ENCODE data around the gene CDC14B.

Gene CDC14B

GRCh38 chr9:96491079-96491879 is 128.4 kb downstream of the CDC14B start:
- Histone ChIP-seq H3K36me3 (ENCODE audit: control insufficient read depth, insufficient read depth, low read length) (no peaks in the 10 kb centered on the region; the same call in 1 of the 2 replicates), H3K4me3 (replicated peaks; ENCODE audit: low read depth, low read length) (no peak overlapping the region), H3K27me3 (replicated peaks; ENCODE audit: control insufficient read depth, insufficient read depth, low read length) (no peaks in the 10 kb centered on the region)
- TF ChIP-seq, protein P1, sequence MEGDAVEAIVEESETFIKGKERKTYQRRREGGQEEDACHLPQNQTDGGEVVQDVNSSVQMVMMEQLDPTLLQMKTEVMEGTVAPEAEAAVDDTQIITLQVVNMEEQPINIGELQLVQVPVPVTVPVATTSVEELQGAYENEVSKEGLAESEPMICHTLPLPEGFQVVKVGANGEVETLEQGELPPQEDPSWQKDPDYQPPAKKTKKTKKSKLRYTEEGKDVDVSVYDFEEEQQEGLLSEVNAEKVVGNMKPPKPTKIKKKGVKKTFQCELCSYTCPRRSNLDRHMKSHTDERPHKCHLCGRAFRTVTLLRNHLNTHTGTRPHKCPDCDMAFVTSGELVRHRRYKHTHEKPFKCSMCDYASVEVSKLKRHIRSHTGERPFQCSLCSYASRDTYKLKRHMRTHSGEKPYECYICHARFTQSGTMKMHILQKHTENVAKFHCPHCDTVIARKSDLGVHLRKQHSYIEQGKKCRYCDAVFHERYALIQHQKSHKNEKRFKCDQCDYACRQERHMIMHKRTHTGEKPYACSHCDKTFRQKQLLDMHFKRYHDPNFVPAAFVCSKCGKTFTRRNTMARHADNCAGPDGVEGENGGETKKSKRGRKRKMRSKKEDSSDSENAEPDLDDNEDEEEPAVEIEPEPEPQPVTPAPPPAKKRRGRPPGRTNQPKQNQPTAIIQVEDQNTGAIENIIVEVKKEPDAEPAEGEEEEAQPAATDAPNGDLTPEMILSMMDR (IDR thresholded peaks at IDR 0.05; ENCODE audit: insufficient read depth, low read length, poor library complexity, severe bottlenecking): no peak
- DNase-seq (ENCODE audit: extremely low read depth, insufficient read length): no peak

- H3K27me3 ChIP-seq (replicated peaks; ENCODE audit: control insufficient read depth, insufficient read depth, low read length): no peaks in the 10 kb centered on the region
These were observed 129.0 kb downstream of the CDC14B start for GRCh38 chr9:96490534-96491078.

DNA sequence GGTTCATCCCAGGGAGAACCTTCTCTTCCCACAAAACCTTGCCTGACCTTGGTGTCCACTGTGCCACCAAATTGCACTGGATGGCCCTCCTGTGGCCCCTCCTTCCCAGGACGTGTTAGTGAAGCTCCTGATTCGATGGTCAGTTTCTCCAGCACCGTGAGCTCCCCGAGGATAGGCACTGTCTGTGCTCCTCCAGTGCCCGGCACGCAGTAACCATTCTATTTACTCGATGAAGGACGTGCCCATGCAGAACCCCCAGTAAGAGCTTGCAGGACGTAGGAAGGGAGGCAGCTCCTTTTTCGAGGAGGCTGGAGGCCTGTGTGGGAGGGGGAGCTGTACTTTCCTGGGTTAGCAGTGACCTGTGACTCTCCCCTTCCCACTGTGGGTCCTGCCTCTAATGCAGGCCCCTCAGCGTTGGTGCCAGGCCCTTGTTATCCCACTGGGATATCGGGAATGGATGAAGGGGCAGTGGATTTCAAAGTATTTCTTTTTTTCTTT is 130.1 kb downstream of the CDC14B start:
- Histone ChIP-seq H3K27me3 (replicated peaks; ENCODE audit: control insufficient read depth, insufficient read depth, low read length) (no peaks in the 10 kb centered on the region), H3K4me3 (replicated peaks; ENCODE audit: low read depth, low read length) (no peak overlapping the region), H3K36me3 (ENCODE audit: control insufficient read depth, insufficient read depth, low read length) (no peaks in the 10 kb centered on the region; the same call in 1 of the 2 replicates)
- TF ChIP-seq, protein P1 (IDR thresholded peaks at IDR 0.05; ENCODE audit: insufficient read depth, low read length, poor library complexity, severe bottlenecking): no peak
- no peak for DNase-seq (ENCODE audit: extremely low read depth, insufficient read length)

More at GRCh38 chr9:96490534-96491078, 129.0 kb downstream of the CDC14B start:
- no peaks in the 10 kb centered on the region; the same call in 1 of the 2 replicates for H3K36me3 ChIP-seq (ENCODE audit: control insufficient read depth, insufficient read depth, low read length)
- no peak for DNase-seq (ENCODE audit: extremely low read depth, insufficient read length)
- no peak overlapping the region for H3K4me3 ChIP-seq (replicated peaks; ENCODE audit: low read depth, low read length)
- TF ChIP-seq, protein P1 (IDR thresholded peaks at IDR 0.05; ENCODE audit: insufficient read depth, low read length, poor library complexity, severe bottlenecking): no peak

- TF ChIP-seq, protein P1 (IDR thresholded peaks at IDR 0.05; ENCODE audit: insufficient read depth, low read length, poor library complexity, severe bottlenecking): no peak
- H3K27me3 ChIP-seq (replicated peaks; ENCODE audit: control insufficient read depth, insufficient read depth, low read length): no peaks in the 10 kb centered on the region
- no peaks in the 10 kb centered on the region; the same call in 1 of the 2 replicates for H3K36me3 ChIP-seq (ENCODE audit: control insufficient read depth, insufficient read depth, low read length)
- H3K4me3 ChIP-seq (replicated peaks; ENCODE audit: low read depth, low read length): no peak overlapping the region
- DNase-seq (ENCODE audit: extremely low read depth, insufficient read length): no peak
These were observed 131.7 kb downstream of the CDC14B start for GRCh38 chr9:96487949-96488348.

GRCh38 chr9:96487029-96487396 is 132.6 kb downstream of the CDC14B start:
- Histone ChIP-seq H3K27me3 (replicated peaks; ENCODE audit: control insufficient read depth, insufficient read depth, low read length) (no peaks in the 10 kb centered on the region), H3K4me3 (replicated peaks; ENCODE audit: low read depth, low read length) (no peak overlapping the region), H3K36me3 (ENCODE audit: control insufficient read depth, insufficient read depth, low read length) (no peaks in the 10 kb centered on the region; the same call in 1 of the 2 replicates)
- DNase-seq (ENCODE audit: extremely low read depth, insufficient read length): no peak
- TF ChIP-seq, protein P1 (IDR thresholded peaks at IDR 0.05; ENCODE audit: insufficient read depth, low read length, poor library complexity, severe bottlenecking): no peak
